ENCODE results near the gene ZNF253.
"Not testable (repeated sequence)": the region's sequence is repeated elsewhere in the genome, so short reads cannot be mapped to it uniquely, and the experiment has no call there.

The ZNF253 gene

GRCh38 chr19:19865750-19866610, at the start of gene ZNF253:
TSS of gene ZNF253 (plus strand) at chr19:19865882. CDS start at chr19:19865997, 115 bp downstream.
- peak; percentile 94 to 99 (median 98) for DNase-seq
- intact Hi-C loops (cut with DNase I): loop anchor here (5.0 kb wide), 1 partner anchor 44 kb away; the partner anchor contains the start of gene ZNF506

GRCh38 chr19:19816679-19817078, 49.0 kb upstream of the ZNF253 start:
- intact Hi-C loops (cut with DNase I): no loop called here

GRCh38 chr19:19817357-19817756, 48.3 kb upstream of the ZNF253 start:
- DNase-seq: peak in 12 of 42 donors; percentile 19 to 58 (median 34)
- intact Hi-C loops (cut with DNase I): no loop called here

More at GRCh38 chr19:19816679-19817078, 49.0 kb upstream of the ZNF253 start:
- DNase-seq: no peak

GRCh38 chr19:19820774-19821320, 44.8 kb upstream of the ZNF253 start:
- intact Hi-C loops (cut with DNase I): loop anchor here (5.0 kb wide), 1 partner anchor 46 kb away; the partner anchor contains the start of gene ZNF253
- DNase-seq: no peak

GRCh38 chr19:19821366-19821951, 44.2 kb upstream of the ZNF253 start, which contains the start of gene ZNF506:
TSS of gene ZNF506 (minus strand) at chr19:19821750. CDS start at chr19:19821603, 147 bp downstream.
- DNase-seq: peak; percentile 96 to 99 (median 99)
- intact Hi-C loops (cut with DNase I): loop anchor here (5.0 kb wide), 1 partner anchor 46 kb away; the partner anchor contains the start of gene ZNF253

- peak in 12 of 42 donors; percentile 7 to 53 (median 26) for DNase-seq
- intact Hi-C loops (cut with DNase I): loop anchor here (5.0 kb wide), 1 partner anchor 45 kb away; the partner anchor contains the start of gene ZNF253
These were observed 43.7 kb upstream of the ZNF253 start for GRCh38 chr19:19821976-19822375.

GRCh38 chr19:19823916-19824315, 41.8 kb upstream of the ZNF253 start:
- no peak for DNase-seq
- intact Hi-C loops (cut with DNase I): loop anchor here (5.0 kb wide), 1 partner anchor 43 kb away; the partner anchor contains the start of gene ZNF253

- no peak for DNase-seq
- intact Hi-C loops (cut with DNase I): no loop called here
These were observed 38.8 kb upstream of the ZNF253 start for GRCh38 chr19:19826875-19827274.

GRCh38 chr19:19835560-19836038, 30.1 kb upstream of the ZNF253 start:
- DNase-seq: no peak

GRCh38 chr19:19847781-19848180, 17.9 kb upstream of the ZNF253 start:
- DNase-seq: no peak
- intact Hi-C loops (cut with DNase I): no loop called here

More at GRCh38 chr19:19835560-19836038, 30.1 kb upstream of the ZNF253 start:
- intact Hi-C loops (cut with DNase I): no loop called here

- DNase-seq: no peak
- intact Hi-C loops (cut with DNase I): no loop called here
These were observed 16.6 kb upstream of the ZNF253 start for GRCh38 chr19:19849056-19849455.

GRCh38 chr19:19851740-19852139, 13.9 kb upstream of the ZNF253 start:
- intact Hi-C loops (cut with DNase I); DNase-seq: not testable (repeated sequence)

GRCh38 chr19:19858751-19859150, 6.9 kb upstream of the ZNF253 start:
- DNase-seq: no peak
- intact Hi-C loops (cut with DNase I): no loop called here

- DNase-seq: peak; percentile 32 to 90 (median 69)
These were observed 4.8 kb upstream of the ZNF253 start for GRCh38 chr19:19860756-19861390.

GRCh38 chr19:19866611-19867248, 1.0 kb downstream of the ZNF253 start:
- peak in 17 of 42 donors; percentile 2 to 53 (median 21) for DNase-seq
- intact Hi-C loops (cut with DNase I): loop anchor here (5.0 kb wide), 1 partner anchor 44 kb away; the partner anchor contains the start of gene ZNF506

More at GRCh38 chr19:19860756-19861390, 4.8 kb upstream of the ZNF253 start:
- intact Hi-C loops (cut with DNase I): no loop called here

GRCh38 chr19:19870086-19870485, 4.4 kb downstream of the ZNF253 start:
- not testable (repeated sequence) for DNase-seq

GRCh38 chr19:19871932-19872331, 6.2 kb downstream of the ZNF253 start:
- intact Hi-C loops (cut with DNase I): no loop called here
- DNase-seq: no peak

More at GRCh38 chr19:19870086-19870485, 4.4 kb downstream of the ZNF253 start:
- intact Hi-C loops (cut with DNase I): not testable (repeated sequence)

- intact Hi-C loops (cut with DNase I): no loop called here
- no peak for DNase-seq
These were observed 7.7 kb downstream of the ZNF253 start for GRCh38 chr19:19873381-19873780.
